ENCODE measurements around the gene MALRD1. TPM values are rescaled to one million over a fixed set of nuclear protein-coding genes. Genes with fewer than 3 reads are reported as not detected.

The MALRD1 gene
- total and polyA plus RNA-seq, 2 of the 8 experiments (the other 6 are each of a cell fraction or from before 2014, with no cell fraction given): 0.32 to 0.35 TPM

DNA sequence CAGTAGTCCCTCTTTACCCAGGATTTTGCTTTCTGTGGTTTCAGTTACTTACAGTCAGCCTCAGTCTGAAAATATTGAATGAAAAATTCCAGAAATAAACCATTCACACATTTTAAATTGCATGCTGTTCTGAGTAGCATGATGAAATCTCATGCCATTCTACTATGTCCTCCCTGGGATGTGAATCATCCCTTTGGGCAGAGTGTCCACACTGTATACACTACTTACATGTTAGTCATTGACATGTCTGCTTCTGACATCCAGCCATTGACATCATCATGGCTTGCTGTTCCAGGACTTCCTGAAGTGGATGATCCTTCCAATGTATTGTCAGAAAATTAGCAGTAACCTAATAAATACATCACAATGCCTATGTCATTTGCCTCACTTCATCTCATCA is 34.6 kb upstream of the MALRD1 start:
- H2BK5ac ChIP-seq (ENCODE audit: low read depth, low read length): no peak overlapping the region

More for the DNA sequence above, 34.6 kb upstream of the MALRD1 start:
- Histone ChIP-seq H3K79me2 (ENCODE audit: control insufficient read depth in 1 of 2, insufficient read depth in 2 of 2, low read length in 2 of 2) (no peaks in the 10 kb centered on the region), H3K9ac (replicated peaks in 1 of 4; ENCODE audit: extremely low read depth in 1 of 4, low read depth in 3 of 4, low read length in 3 of 4) (no peak overlapping the region), H3K4me2 (ENCODE audit: insufficient read depth in 1 of 2, low read depth in 2 of 2, low read length in 2 of 2) (no peak overlapping the region), H4K5ac (ENCODE audit: insufficient read length, low read depth, low read length) (no peak overlapping the region), H3K27ac (ENCODE audit: low read depth, low read length) (no peak overlapping the region), H2BK12ac (ENCODE audit: low read depth, low read length) (no peak overlapping the region), H3K18ac (ENCODE audit: extremely low read depth, low read length) (no peak overlapping the region), H3K4me3 (ENCODE audit: extremely low read depth in 1 of 4, insufficient read depth in 2 of 4, low read depth in 3 of 4, low read length in 4 of 4) (no peak overlapping the region), H2AK5ac (ENCODE audit: low read depth, low read length) (no peak overlapping the region), H3K36me3 (ENCODE audit: control insufficient read depth in 2 of 4, insufficient read depth in 4 of 4, low read length in 3 of 4) (no peaks in the 10 kb centered on the region), H3K4ac (replicated peaks; ENCODE audit: insufficient read length, low read depth, low read length) (no peak overlapping the region), H3K56ac (replicated peaks; ENCODE audit: insufficient read length, low read depth, low read length) (no peak overlapping the region), H4K91ac (replicated peaks; ENCODE audit: insufficient read length, low read length) (no peak overlapping the region), H4K8ac (ENCODE audit: extremely low read depth, insufficient read depth, low read length) (no peak overlapping the region), H3K27me3 (replicated peaks in 1 of 4; ENCODE audit: control insufficient read depth in 3 of 4, extremely low read depth in 1 of 4, insufficient read depth in 3 of 4, low read length in 3 of 4) (no peaks in the 10 kb centered on the region), H4K20me1 (replicated peaks in 1 of 2; ENCODE audit: control insufficient read depth in 1 of 2, insufficient read depth in 2 of 2, low read length in 2 of 2) (no peaks in the 10 kb centered on the region), H2BK120ac (replicated peaks; ENCODE audit: low read depth, low read length) (no peak overlapping the region), H3K4me1 (replicated peaks in 1 of 4; ENCODE audit: control insufficient read depth in 3 of 4, insufficient read depth in 4 of 4, low read length in 3 of 4) (no peaks in the 10 kb centered on the region), H3K79me1 (ENCODE audit: low read depth, low read length) (no peaks in the 10 kb centered on the region), H2BK20ac (ENCODE audit: low read length) (no peak overlapping the region), H3K23ac (ENCODE audit: insufficient read length) (no peak overlapping the region), H2AFZ (ENCODE audit: low read length) (no peak overlapping the region), H3K23me2 (ENCODE audit: low read depth, low read length) (no peaks in the 10 kb centered on the region), H3K14ac (ENCODE audit: insufficient read length) (no peak overlapping the region), H3K9me3 (ENCODE audit: insufficient read depth in 2 of 2, low read depth in 1 of 2, low read length in 1 of 2) (0 out of 4 replicates have a peak, but pooled peaks cover 3 to 4% of the 10 kb centered on the region in 2 experiments), H2BK15ac (ENCODE audit: low read length) (no peak overlapping the region)
- TF ChIP-seq CTBP2 (IDR thresholded peaks at IDR 0.05; ENCODE audit: borderline replicate concordance, insufficient read depth, insufficient read length, low read length): no peak
- TF ChIP-seq TEAD4 (IDR thresholded peaks at IDR 0.05; ENCODE audit: low read depth, low read length): no peak
- TF ChIP-seq GABPA (IDR thresholded peaks at IDR 0.05; ENCODE audit: borderline replicate concordance, insufficient read depth, low read length): no peak
- no peak for TF ChIP-seq TBP (IDR thresholded peaks at IDR 0.05; ENCODE audit: low read depth, low read length)
- TF ChIP-seq JUN (IDR thresholded peaks at IDR 0.05; ENCODE audit: low read depth, low read length): no peak
- no peak for TF ChIP-seq CHD2 (IDR thresholded peaks at IDR 0.05; ENCODE audit: low read length)
- TF ChIP-seq RXRA (IDR thresholded peaks at IDR 0.05; ENCODE audit: insufficient read depth, low read depth, low read length): no peak
- DNase-seq (ENCODE audit: low read depth in 1 of 2, low spot score in 2 of 2): no peak
- ChIA-PET POLR2A (ENCODE audit: partially characterized antibody) (no interaction called here), CTCF (ENCODE audit: partially characterized antibody) (no interaction called here)
- FAIRE-seq: no peak
